Hepatocyte (in vitro differentiated cells): Measurements from ENCODE around the gene L3MBTL3. TPM values are rescaled to one million over a fixed set of nuclear protein-coding genes. Genes with fewer than 3 reads are reported as not detected.

ENCODE experiments used
- DNase-seq: peaks from one replicate; pipeline ENCODE4 v3.0.0-alpha.2; 2016; ENCODE audit warnings: low spot score
- H2AFZ ChIP-seq: fragments of 200-600 bp; sonication (generic); 2 replicates; pipeline ENCODE4 v1.6.0; 2016; ENCODE audit warnings: antibody characterized with exemption, mild to moderate bottlenecking
- H3K27ac ChIP-seq: fragments of 200-600 bp; sonication (generic); 2 replicates; pipeline ENCODE4 v1.5.1; 2016; ENCODE audit warnings: mild to moderate bottlenecking
- H3K27me3 ChIP-seq: fragments of 200-600 bp; sonication (generic); 2 replicates; pipeline ENCODE4 v1.6.1; 2016
- H3K36me3 ChIP-seq: fragments of 200-600 bp; sonication (generic); replicated peaks from 2 replicates; pipeline ENCODE4 v1.5.1; 2016; ENCODE audit warnings: low read depth; ENCODE audit not compliant: insufficient read depth
- H3K4me1 ChIP-seq: fragments of 200-600 bp; sonication (generic); 2 replicates; pipeline ENCODE4 v1.5.1; 2016; ENCODE audit warnings: mild to moderate bottlenecking, moderate library complexity; ENCODE audit not compliant: insufficient read depth
- H3K4me2 ChIP-seq: fragments of 200-600 bp; sonication (generic); 2 replicates; pipeline ENCODE4 v1.6.0; 2016
- H3K4me3 ChIP-seq: fragments of 200-600 bp; sonication (generic); 2 replicates; pipeline ENCODE4 v1.5.1; 2016; ENCODE audit warnings: mild to moderate bottlenecking
- H3K79me2 ChIP-seq: fragments of 200-600 bp; sonication (generic); 2 replicates; pipeline ENCODE4 v1.6.0; 2017; ENCODE audit warnings: mild to moderate bottlenecking
- H3K9me2 ChIP-seq: fragments of 200-600 bp; sonication (generic); replicated peaks from 2 replicates; pipeline ENCODE4 v1.6.0; 2017; ENCODE audit warnings: mild to moderate bottlenecking; ENCODE audit not compliant: insufficient read depth
- H3K9me3 ChIP-seq: fragments of 200-600 bp; sonication (generic); 2 replicates; pipeline ENCODE4 v1.5.1; 2016; ENCODE audit warnings: low read depth, mild to moderate bottlenecking
- H4K20me1 ChIP-seq: fragments of 200-600 bp; sonication (generic); 2 replicates; pipeline ENCODE4 v1.6.0; 2016; ENCODE audit warnings: mild to moderate bottlenecking; ENCODE audit not compliant: insufficient read depth, poor library complexity, severe bottlenecking
- EZH2 ChIP-seq: fragments of 200-600 bp; sonication (generic); IDR thresholded peaks from 2 replicates; pipeline ENCODE4 v1.6.1; 2016; ENCODE audit warnings: antibody characterized with exemption, mild to moderate bottlenecking, borderline replicate concordance
- EZH2phosphoT487 ChIP-seq: fragments of 200-600 bp; sonication (generic); IDR thresholded peaks from one replicate; pipeline ENCODE4 v1.6.1; 2018; ENCODE audit warnings: antibody characterized with exemption, mild to moderate bottlenecking, low read depth, moderate library complexity; ENCODE audit not compliant: unreplicated experiment, severe bottlenecking
- WGBS: methylation state at CpG from one replicate; pipeline ENCODE4 v1.1.6; 2016; ENCODE audit warnings: low lambda C conversion rate; ENCODE audit errors: missing lambda C conversion rate; 5-methylcytosine and 5-hydroxymethylcytosine counted together
- polyA plus RNA-seq: library from polyadenylated mRNA; unstranded; fragments of >200 nt; fragmentation: Nextera tagmentation; extraction: Ambion mirVana; gene quantifications from 2 replicates; pipeline ENCODE4 v1.2.1, GENCODE V29; 2016
- total RNA-seq: library from RNA; depleted of rRNA; stranded (reverse); fragments of >200 nt; gene quantifications from 2 replicates; pipeline ENCODE4 v1.2.3, GENCODE V29; 2014
- TF ChIP-seq, protein P1 (sequence below): fragments of 200-600 bp; sonication (generic); IDR thresholded peaks from 2 replicates; pipeline ENCODE4 v1.5.1; 2016; ENCODE audit warnings: antibody characterized with exemption, mild to moderate bottlenecking; ENCODE audit not compliant: poor library complexity

The L3MBTL3 gene
- total and polyA plus RNA-seq, 2 experiments from 2014 or later = 5.3 to 20.1 TPM

DNA sequence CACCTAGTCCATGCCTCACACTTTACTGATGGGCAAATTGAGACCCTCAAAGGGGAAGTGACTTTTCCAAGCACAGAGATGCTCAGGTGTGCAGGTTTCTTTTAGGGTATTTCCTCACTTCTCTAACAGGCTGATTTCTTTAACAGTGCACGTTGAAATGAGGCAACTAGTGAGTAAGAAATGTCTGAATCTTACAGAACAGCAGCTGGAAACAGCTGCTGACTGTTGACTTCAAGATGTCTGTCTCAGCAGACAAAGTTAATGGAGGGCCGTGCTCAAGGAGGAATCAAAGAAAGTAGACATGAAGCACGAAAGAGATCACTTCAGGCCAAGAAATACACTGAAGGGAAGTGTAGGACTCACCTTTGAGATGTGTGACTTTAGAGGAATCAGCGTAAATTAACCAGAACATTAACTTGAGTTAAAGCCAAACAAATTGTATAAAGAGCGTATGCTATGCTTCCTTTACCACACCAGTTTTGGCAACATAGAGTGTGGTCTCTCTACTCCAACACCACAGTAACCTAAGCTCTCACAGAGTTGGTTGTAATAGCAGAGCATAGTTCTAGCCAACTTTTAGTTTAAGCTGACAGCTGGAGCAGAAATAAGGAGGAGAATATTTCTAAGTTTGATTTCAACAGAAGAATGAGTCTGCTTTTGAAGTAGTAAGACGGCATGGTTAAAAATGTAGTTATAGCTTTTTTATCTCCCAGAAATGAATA is 143.5 kb downstream of the L3MBTL3 start:
- TF ChIP-seq, protein P1, sequence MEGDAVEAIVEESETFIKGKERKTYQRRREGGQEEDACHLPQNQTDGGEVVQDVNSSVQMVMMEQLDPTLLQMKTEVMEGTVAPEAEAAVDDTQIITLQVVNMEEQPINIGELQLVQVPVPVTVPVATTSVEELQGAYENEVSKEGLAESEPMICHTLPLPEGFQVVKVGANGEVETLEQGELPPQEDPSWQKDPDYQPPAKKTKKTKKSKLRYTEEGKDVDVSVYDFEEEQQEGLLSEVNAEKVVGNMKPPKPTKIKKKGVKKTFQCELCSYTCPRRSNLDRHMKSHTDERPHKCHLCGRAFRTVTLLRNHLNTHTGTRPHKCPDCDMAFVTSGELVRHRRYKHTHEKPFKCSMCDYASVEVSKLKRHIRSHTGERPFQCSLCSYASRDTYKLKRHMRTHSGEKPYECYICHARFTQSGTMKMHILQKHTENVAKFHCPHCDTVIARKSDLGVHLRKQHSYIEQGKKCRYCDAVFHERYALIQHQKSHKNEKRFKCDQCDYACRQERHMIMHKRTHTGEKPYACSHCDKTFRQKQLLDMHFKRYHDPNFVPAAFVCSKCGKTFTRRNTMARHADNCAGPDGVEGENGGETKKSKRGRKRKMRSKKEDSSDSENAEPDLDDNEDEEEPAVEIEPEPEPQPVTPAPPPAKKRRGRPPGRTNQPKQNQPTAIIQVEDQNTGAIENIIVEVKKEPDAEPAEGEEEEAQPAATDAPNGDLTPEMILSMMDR = no peak
- TF ChIP-seq EZH2phosphoT487 = no peak
- no peak for TF ChIP-seq EZH2
- H3K27ac ChIP-seq = peak overlapping the region; percentile 5
- no peaks in the 10 kb centered on the region for H4K20me1 ChIP-seq
- no peak overlapping the region for H3K4me2 ChIP-seq
- no peaks in the 10 kb centered on the region for H3K4me1 ChIP-seq
- H3K36me3 ChIP-seq = no peaks in the 10 kb centered on the region
- no peaks in the 10 kb centered on the region for H3K9me3 ChIP-seq
- no peaks in the 10 kb centered on the region for H3K9me2 ChIP-seq
- 70% methylated on average over 6 of the region's 6 CpGs for WGBS
- no peak overlapping the region for H3K4me3 ChIP-seq
- no peaks in the 10 kb centered on the region for H3K27me3 ChIP-seq
- H3K79me2 ChIP-seq = no peaks in the 10 kb centered on the region
- no peak overlapping the region for H2AFZ ChIP-seq
- no peak for DNase-seq

DNA sequence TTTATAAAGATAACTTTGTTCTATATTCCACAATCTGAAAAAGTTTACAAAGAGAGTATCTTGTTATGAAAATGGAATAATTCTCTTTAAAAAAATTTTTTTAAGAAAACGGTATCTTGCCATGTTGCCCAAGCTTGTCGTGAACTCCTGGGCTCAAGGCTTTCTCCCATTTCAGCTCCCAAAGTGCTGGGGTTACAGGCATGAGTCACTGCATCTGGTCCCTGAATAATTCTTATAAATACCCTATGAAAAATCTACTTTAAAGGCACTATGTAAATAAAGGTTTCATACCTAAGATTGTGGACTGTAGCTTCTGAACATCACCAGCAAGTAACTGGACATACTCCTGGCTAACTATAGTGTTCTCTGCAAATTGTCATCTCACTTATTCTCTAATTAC is 144.0 kb downstream of the L3MBTL3 start:
- Histone ChIP-seq H4K20me1 (no peaks in the 10 kb centered on the region), H3K36me3 (no peaks in the 10 kb centered on the region), H3K9me2 (no peaks in the 10 kb centered on the region), H3K27ac (no peak overlapping the region), H3K9me3 (no peaks in the 10 kb centered on the region), H3K4me1 (no peaks in the 10 kb centered on the region), H2AFZ (no peak overlapping the region), H3K4me2 (no peak overlapping the region), H3K27me3 (no peaks in the 10 kb centered on the region), H3K79me2 (no peaks in the 10 kb centered on the region), H3K4me3 (no peak overlapping the region)
- no peak for TF ChIP-seq EZH2
- TF ChIP-seq, protein P1 = no peak
- no peak for TF ChIP-seq EZH2phosphoT487
- WGBS = 92% methylated on average over 2 of the region's 2 CpGs
- no peak for DNase-seq

DNA sequence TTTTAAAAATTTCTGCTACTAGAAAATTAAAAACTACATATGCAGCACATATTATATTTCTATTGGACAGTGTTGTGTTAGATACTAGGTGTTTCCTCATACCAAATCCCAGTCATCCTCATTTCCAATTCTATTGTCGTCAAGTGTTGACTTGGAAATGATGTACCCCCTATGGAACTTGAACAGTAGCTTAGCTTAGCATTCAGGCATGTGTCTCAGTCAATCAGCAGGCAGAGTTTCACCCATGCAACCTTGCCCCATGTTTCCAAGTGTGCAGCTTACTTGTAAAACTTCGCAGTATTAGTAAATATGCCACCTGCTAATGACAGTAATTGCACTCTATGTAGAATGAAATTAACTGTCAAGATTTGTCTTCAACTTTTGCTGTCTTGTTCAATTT is 144.9 kb downstream of the L3MBTL3 start:
- Histone ChIP-seq H3K36me3 (no peaks in the 10 kb centered on the region), H3K9me3 (no peaks in the 10 kb centered on the region), H3K4me3 (no peak overlapping the region), H2AFZ (no peak overlapping the region), H3K9me2 (no peaks in the 10 kb centered on the region), H4K20me1 (no peaks in the 10 kb centered on the region), H3K27me3 (no peaks in the 10 kb centered on the region), H3K27ac (no peak overlapping the region), H3K79me2 (no peaks in the 10 kb centered on the region), H3K4me1 (no peaks in the 10 kb centered on the region), H3K4me2 (no peak overlapping the region)
- WGBS = 91% methylated on average over 2 of the region's 2 CpGs
- TF ChIP-seq EZH2phosphoT487 (no peak), EZH2 (no peak)
- TF ChIP-seq, protein P1 = no peak
- DNase-seq = no peak
